Uterus (tissue), 2 donors: ENCODE results near the gene FNBP1L.

Source experiments
- POLR2A ChIP-seq, 2 donors: fragments of 450-650 bp; IDR thresholded peaks; one replicate each; pipeline ENCODE4 v1.6.1; 2016; ENCODE audit warnings: antibody characterized with exemption in 2 of 2, mild to moderate bottlenecking in 1 of 2, moderate library complexity in 1 of 2
- TF ChIP-seq, protein P1 (sequence below), 4 experiments: fragments of 200-600 bp in 2 of 4; fragments of 450-650 bp in 2 of 4; sonication (generic) in 2 of 4; IDR thresholded peaks; one replicate each; pipeline ENCODE4 v1.5.1; 2016 to 2019; ENCODE audit warnings: antibody characterized with exemption in 4 of 4, mild to moderate bottlenecking in 2 of 4, moderate library complexity in 1 of 4

DNA sequence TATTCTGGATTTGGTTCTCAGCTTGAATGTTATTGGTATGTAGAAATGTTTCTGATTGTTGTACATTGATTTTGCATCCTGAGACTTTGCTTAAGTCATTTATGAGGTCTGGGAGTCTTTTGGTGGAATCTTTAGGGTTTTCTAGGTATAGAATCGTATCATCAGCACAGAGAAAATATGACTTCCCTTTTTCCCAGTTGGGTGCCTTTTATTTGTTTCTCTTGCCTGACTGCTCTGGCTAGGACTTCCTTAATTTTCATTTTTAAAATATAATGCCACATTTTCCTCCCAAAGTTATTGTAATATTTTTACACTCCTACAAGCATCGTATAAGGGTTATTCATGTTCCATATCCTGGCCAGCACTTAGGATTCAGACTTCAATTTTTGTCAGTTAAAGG lies 111.1 kb downstream of the FNBP1L start:
- TF ChIP-seq, protein P1, sequence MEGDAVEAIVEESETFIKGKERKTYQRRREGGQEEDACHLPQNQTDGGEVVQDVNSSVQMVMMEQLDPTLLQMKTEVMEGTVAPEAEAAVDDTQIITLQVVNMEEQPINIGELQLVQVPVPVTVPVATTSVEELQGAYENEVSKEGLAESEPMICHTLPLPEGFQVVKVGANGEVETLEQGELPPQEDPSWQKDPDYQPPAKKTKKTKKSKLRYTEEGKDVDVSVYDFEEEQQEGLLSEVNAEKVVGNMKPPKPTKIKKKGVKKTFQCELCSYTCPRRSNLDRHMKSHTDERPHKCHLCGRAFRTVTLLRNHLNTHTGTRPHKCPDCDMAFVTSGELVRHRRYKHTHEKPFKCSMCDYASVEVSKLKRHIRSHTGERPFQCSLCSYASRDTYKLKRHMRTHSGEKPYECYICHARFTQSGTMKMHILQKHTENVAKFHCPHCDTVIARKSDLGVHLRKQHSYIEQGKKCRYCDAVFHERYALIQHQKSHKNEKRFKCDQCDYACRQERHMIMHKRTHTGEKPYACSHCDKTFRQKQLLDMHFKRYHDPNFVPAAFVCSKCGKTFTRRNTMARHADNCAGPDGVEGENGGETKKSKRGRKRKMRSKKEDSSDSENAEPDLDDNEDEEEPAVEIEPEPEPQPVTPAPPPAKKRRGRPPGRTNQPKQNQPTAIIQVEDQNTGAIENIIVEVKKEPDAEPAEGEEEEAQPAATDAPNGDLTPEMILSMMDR (IDR thresholded peaks at IDR 0.05) = no peak
- TF ChIP-seq POLR2A (IDR thresholded peaks at IDR 0.05) = no peak
